PC-3 (cell line): ENCODE data around the gene TIRAP.

Experiments
- CTCF ChIP-seq: fragments of 300-600 bp; sonication (generic); conservative IDR thresholded peaks from 2 replicates; pipeline ENCODE4 v1.5.1; 2017; ENCODE audit warnings: antibody characterized with exemption, low read depth, mild to moderate bottlenecking, low read length
- EZH2 ChIP-seq: fragments of 300-600 bp; sonication (generic); IDR thresholded peaks from one replicate; pipeline ENCODE4 v1.6.1; 2017; ENCODE audit warnings: antibody characterized with exemption, mild to moderate bottlenecking, low read length; ENCODE audit not compliant: unreplicated experiment
- EZH2phosphoT487 ChIP-seq: fragments of 300-600 bp; sonication (generic); IDR thresholded peaks from 2 replicates; pipeline ENCODE4 v1.6.1; 2018; ENCODE audit warnings: mild to moderate bottlenecking, antibody characterized with exemption, low read length, borderline replicate concordance

GRCh38 chr11:126331286-126331685, 48.4 kb downstream of the TIRAP start:
- TF ChIP-seq CTCF (no peak), EZH2 (no peak), EZH2phosphoT487 (no peak)
